NCI-H345 treated with DMSO at 0.1 percent for 48 hours (cell line): ENCODE measurements around the gene STK32C.
A peak's percentile ranks its signal among the peaks of the same experiment; 100 is the strongest.
"Not testable (repeated sequence)": the region's sequence is repeated elsewhere in the genome, so short reads cannot be mapped to it uniquely, and the experiment has no call there.

Experiments used
- DNase-seq: peaks from one replicate; lab custom pipeline; 2025; ENCODE audit not compliant: unreplicated experiment; lab: John Stamatoyannopoulos, UW

The STK32C gene

DNA sequence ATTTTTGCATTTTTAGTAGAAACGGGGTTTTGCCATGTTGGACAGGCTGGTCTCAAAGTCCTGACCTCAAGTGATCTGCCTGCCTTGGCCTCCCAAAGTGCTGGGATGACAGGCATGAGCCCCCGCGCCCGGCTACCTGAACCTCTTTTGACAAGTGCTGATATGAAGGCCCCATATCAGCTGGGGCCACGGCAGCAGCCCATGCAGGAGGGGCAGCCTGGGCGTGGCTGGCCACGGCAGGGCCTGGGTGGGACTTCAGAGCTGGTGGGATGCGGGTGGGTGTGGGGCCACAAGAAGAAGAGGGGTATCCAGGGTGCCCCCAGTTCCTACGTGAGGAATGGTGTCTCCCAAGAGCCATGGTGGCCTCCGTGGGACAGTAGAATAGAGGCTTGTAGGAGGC, 31.1 kb upstream of the STK32C start:
- no peak for DNase-seq

DNA sequence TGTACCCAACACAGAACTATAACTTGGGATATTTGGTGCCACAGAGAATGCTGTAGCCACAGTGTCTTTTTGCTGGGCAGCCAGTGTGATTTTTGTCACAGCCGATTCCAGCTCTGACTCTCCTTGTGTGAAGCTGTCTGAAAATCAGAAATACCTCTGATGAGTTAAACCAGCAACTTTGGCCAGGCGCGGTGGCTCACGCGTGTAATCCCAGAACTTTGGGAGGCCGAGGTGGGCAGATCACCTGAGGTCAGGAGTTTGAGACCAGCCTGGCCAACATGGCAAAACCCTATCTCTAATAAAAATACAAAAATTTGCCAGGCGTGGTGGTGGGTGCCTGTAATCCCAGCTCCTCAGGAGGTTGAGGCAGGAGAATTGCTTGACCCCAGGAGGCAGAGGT, 30.1 kb upstream of the STK32C start:
- DNase-seq = not testable (repeated sequence)

DNA sequence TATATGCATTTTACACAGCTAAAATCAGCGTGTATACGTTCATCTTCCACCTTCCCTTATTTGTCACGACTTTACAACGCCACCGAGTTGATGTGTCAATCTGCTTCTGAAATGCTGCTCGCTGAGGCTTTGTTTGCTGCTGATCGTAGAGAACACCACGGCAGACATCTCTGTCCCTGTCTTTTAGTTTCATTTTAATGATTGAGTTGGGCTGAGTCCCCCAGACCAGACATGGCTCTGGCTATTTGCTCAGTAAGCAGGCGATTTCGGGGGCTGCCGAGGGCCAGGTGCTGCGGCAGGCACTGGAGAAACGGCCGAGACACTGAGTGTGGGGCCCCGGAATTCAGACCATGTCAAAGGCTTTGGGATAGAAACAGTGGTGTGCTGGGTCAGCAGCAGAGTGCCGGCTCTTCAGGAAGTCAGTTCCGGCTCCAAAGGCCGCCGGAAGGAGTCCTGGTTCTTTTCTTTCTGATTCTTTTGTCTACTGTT, 29.2 kb upstream of the STK32C start:
- DNase-seq = no peak

DNA sequence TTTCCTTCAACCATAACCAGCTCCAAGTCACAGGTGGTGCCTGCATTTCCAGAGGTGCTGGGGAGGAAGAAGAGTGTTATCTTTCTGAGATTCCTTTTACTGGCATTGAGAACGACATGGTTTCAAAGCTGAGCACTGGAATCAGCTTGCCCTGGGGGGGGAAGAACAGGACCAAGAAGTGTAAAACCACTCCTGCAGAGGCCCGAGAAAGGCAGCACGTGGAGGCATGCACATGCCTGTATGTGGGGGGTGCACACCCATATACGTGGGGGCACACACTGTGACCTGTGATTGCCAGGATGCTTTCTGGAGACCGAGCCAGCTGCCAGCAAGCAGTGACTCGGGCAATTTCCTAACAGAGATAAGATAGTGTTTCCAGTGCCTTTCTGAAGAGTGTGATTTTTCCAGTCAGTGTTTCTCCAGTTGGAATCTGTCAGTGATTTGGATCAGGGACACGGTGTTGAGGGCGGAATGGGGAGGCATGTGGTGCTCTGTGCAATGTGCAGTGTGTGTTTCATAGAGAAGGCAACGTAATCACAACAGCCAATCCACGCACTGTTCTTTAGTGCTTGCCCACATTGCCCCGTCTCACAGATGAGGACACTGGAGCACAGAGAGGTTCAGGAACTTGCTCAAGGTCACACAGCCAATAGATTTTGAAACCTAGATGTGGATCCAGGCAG, 28.5 kb upstream of the STK32C start:
- DNase-seq = no peak

DNA sequence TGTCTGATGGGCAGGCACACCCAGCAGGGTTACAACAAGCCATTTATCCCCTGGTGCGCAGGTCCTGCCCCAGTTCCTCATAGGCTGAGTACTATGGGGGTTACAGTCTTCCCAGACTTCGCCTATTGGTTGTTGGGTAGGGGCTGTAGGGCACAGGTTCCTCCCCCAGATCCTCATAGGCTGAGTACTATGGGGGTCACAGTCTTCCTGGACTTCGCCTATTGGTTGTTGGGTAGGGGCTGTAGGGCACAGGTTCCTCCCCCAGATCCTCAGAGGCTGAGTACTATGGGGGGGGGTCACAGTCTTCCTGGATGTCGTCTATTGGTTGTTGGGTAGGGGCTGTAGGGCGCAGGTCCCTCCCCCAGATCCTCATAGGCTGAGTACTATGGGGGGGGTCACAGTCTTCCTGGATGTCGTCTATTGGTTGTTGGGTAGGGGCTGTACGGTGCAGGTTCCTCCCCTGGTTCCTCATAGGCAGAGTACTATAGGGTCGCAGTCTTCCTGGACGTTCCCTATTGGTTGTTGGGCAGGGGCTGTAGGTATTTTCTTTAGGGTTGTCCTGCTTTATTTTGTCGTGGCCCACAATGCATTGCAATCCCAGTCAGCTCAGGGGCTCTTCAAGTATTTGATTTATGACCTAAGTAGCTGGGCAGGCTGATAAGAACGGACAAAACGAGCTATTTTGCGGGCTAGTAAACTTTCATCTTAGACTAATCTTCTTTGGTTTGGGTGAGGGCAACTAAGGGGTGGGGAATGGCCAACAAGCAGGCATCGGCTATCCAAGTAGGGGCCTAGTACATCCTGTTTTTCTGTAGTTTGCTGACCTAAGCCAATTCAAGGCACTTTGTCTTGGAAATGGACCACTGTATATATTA, 27.7 kb upstream of the STK32C start:
- no peak for DNase-seq

DNA sequence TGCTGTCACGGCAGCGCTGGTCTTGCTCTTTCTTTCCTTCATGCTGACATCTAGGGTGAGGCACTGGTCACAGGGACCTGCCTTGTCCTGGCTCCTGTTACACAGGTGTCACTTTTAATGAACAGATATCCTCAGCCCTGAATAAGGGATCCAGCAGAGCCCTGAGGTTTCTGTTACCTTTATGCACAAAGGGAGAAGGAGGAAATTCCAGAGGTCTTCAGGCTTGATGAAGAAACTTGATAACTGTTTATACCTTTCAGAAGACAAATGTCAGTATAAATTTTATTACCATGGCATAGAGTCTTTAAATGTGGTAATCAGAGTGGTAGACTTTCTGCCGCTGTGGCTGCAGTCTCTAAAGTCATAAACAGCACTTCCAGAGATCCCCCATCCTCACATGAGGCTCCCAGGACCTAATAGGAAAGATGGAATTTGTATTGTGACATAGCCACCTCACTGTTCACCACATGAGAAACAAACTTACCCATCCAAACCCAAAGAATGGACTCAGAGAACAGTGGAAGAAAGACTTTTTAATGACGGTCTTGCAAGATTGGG, 27.0 kb upstream of the STK32C start:
- DNase-seq = no peak

DNA sequence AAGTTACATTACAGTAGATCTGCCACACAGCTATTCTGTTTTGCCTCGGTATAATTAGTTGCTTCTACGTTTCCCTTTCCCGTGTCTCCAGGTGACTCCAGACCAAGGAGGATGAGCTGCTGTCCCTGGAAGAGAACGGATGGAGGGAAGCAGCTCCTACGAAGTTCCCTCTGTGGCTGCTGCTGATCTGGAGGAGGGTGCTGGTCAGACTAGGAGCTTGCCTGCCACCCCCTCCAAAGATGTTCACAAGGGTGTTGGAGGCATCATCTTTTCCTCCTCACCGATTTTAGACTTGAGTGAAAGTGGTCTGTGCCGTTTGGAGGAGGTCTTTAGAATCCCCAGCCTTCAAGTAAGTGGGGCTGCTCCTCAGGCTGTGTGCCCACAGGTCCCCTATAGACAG, 25.6 kb upstream of the STK32C start:
- DNase-seq = no peak

DNA sequence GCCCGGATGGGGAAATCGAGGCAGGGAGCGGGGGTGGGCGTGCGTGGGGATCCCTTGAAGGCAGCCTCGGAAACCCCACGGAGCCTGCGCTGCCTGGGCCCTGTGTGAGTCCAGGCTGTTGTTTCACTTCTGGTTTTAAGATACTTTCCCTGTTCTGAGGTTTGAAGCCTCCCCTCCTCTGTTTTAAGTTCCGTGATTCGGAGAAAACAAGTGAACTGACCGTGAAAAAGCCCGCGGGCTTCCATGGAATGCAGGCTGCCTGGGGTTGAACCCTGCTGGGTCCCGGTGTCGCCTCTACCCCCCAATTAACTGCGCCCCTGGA, 24.6 kb upstream of the STK32C start:
- DNase-seq = no peak

DNA sequence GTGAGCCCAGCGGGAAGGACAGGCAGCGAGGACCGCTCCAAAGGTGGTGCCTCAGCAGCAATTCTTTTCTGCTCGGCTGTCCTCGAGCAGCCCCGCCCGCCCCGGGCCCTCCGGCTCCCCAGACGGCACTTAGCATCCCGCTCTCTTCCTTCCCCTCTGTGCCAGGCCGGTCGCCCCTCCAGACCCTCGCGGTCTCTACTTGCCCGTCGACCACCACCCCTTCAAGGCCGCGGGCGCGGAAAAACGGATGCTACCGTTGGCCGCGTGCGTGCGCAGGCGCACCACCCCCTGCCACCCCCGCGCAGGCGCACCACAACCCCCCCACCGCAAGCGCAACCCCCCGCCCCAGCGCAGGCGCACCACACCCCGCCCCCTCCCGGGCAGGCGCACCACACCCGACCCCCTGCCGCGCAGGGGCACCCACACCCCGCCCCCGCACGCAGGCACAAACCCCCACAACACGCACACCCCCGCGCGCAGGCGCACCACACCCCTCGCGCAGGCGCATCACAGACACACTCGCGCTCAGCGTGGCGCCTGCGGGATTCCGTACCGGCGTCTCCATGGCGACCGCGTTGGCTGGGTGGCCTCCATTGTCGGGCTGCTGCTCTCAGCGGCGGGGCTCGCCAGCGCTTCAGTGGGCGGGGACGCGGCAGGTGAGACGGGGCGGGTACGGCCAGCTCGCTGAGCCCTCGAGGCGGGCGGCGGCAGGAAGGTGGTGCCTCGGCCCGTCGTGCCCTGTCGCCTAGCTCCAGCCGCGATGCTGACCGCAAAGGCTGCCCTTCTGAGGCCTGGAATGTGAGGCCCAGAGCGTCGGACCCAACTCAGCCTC, 24.1 kb upstream of the STK32C start, which contains the start of gene LRRC27:
Gene LRRC27 (plus strand): TSS at position 593 of the 832 bp plus-strand sequence. CDS start 1,332 bp downstream, outside the sequence.
- DNase-seq = peak; percentile 90

DNA sequence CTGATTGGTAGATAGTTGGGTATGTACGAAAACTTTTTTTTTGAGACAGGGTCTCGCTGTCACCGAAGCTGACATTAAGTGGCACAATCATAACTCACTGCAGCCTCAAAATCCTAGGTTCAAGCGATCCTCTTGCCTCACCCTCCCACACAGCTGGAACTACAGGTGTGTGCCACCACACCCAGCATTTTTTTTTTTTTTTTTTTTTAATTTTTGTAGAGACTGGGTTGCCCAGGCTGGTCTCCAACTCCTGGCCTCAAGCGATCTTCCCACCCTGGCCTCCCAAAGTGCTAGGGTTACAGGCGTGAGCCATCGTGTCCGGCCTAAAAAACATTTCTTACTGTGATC, 22.7 kb upstream of the STK32C start:
- no peak for DNase-seq

DNA sequence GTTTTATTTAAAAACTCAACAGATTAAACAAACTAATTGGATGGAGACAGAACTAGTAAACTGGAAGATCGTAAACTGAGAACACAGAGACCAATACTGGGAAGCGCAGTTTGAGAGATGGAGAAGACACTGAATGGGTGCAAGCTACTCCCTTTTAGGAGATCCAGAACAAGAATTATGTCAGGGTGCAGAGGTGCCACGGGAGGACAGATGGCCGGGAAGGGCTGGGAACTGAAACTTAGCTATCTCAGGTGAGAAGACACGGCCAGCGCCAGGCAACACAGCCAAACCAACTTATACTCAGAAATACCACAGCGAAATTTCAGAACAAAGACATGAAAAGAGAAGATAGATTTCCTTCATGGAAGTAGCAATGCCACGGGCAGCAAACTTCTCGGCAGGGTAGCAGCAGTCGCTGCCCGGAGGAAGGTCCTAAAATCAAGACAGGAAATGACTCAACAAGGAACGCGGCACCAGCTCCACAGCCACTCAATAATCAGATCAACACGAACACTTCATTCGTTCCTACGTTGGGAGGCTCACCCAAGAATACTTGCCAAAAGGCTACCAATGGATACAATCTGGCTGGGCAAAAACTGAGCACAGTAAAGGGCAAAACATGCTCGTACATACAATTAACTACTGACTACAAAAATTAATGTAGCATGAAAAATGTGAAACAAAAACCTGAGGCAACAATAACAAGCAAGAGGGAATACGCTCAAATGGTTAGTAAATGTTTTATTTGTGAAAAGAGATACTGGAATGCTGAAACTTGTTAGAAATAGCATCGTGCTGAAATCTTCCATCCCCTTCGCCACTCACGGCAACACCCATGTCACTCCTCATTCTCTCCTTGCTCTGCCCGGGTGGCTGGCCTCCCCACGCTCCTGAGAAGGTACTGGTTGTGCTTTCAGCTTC, 22.1 kb upstream of the STK32C start:
- DNase-seq = no peak

DNA sequence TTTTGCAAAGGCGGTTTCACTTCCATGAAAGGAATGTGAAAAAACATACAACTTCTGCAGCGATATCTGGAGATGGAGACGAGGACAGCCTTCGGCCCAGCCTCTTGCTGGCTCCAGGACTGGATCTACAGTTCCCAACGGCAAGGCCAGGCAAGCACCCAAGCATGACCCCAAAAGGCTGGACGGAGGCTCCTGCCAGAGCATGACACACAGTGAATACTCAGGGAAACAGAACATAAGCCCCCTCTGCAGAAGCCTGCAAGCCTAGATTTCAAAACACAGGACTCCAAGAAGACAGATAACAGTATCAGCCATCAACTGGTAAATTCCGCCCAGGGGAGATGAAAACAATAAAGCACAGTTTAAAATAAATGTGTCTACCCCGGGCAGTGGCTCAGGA, 21.0 kb upstream of the STK32C start:
- no peak for DNase-seq

DNA sequence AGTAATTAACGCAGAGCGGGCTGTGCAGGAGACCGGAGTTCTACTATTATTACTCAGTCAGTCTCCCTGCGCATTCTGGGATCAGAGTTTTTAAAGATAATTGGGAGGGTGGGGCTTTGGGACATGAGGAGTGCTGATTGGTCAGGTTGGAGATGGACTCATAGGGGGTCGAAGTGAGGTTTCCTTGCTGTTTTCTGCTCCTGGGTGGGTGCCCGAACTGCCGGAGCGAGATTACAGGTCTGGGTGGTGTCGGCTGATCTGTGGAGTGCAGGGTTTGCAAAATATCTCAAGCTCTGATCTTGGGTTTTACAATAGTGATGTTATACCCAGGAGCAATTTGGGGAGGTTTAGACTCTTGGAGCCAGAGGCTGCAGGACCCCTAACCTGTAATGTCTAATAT, 20.4 kb upstream of the STK32C start:
- no peak for DNase-seq

DNA sequence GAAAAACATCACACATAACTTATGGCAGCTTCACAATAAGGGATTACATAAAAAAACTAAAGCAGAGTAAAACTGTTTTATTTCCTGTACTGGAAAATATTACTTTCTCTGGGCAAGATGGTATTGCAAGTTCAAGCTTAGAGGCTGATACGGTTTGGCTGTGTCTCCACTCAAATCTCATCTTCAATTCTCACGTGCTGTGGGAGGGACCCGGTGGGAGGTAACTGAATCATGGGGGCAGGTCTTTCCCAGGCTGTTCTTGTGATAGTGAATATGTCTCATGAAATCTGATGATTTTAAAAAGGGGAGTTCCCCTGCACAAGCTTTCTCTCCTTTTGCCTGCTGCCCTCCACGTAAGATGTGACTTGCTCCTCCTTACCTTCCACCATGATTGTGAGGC, 19.2 kb upstream of the STK32C start:
- no peak for DNase-seq

DNA sequence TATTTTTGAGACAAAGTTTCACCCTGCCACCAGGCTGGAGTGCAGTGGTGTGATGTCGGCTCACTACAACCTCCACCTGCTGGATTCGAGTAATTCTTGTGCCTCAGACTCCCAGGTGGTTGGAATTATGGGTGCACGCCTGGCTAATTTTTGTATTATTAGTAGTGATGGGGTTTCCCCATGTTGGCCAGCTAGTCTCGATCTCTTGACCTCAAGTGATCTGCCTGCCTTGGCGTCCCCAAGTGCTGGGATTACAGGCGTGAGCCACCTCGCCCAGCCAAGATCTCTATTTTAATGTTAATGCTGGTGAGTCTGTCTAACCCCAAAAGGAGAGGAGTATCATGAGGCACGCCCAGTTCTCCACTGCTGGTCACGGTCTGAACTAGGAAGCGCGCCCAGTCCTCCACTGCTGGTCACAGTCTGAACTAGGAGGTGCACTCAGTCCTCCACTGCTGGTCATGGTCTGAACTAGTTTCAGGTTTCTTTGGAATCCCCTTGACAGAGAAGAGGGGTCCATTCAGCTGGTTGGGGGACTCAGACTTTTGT, 18.7 kb upstream of the STK32C start:
- DNase-seq = no peak

DNA sequence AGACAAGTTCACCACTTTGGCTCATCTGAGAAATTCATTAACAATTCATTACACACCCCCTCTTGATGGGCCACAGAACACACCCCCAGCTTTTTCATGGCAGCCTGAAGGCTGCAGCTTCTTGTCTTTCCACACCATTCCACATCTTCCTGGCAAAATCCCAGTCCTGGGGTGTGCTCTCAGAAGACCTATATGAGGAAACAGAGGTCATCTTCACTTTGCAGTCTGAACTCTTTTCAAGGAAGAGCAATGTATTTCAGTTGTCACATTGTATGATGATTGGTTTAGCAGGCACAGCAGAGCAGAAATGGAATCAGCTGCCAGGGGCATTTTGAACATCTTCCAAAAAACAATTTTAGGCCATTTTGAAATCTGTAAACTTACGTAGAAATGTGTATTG, 16.4 kb upstream of the STK32C start:
- no peak for DNase-seq

DNA sequence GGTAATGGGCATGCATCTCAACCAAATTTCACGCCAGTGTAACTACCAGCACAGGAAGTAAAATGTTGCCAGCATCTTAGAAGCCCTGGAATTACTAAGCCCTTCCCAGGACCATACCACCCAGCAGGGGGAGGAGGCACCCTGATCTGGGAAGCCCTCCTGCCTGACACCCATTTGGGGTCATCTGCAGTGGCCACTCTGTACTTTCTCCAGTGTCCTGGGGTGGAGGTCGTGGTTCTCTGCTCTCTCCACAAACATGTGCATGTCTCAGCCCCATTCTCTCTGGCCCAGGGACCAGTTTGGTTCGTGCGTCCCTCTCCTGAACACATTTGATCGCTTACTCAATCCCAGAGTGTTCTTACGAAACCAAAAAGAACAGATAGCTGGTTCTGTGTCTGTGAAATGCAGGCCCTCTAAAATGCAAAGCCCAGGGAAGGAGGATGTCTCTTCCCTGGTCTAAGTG, 14.9 kb upstream of the STK32C start:
- no peak for DNase-seq

DNA sequence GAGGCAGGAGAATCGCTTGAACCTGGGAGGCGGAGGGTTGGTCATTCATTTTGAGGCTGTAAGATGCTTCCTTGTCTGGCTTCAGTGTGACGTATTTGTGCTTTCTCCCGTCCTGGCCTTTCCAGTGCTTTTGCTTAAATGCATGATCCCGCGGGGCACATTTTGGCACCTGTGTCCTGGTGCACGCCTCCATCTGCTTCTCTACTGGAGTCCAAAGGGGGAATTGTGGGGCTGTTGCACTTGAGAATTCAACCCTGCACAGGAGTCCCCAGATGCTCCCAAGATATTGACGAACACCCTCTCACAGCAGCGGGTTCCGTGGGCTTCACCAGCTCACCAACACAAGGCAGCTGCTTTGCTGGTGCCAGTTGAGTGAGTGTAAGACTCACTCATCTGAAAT, 14.0 kb upstream of the STK32C start:
- DNase-seq = no peak

DNA sequence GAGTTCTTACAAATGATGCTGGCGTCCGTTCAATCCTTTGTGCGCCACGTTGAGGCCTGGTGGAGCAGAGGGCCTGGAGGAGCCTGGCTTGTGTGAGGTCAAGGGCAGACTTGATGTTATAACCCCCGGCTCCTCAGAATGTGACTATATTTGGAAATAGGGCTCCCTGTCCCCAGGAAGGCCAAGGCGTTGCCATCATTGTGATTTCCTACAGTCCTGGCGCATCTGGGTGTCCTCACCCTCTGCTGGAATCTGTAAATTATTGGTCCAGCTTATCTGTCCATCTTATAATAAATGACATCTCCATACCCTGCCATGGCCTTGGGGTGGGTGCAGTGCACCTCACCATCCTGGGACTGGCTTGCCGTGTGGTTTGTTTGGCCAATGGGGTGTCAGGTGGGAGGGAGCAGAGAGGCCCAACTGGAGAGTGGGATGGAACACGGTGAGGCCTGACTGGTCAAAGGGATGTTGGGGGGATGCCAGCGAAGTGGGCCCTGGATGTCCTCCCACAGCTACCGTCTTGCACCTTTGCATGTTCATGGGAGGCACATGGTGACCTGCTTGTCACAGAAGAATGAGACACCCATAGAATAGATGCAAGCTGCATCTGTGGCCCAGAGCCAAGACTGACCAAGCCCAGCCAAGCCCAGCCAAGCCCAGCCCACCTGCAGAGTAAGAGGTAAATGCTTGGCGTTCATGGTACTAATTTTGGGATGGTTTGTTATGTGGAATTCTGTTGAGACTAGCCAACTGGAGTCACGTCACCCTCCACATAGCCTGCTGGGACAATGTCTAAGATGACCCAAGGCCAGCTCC, 13.1 kb upstream of the STK32C start:
- no peak for DNase-seq
